ENCODE data around the gene NUDT21. TPM values are rescaled to one million over a fixed set of nuclear protein-coding genes. Genes with fewer than 3 reads are reported as not detected.

Gene NUDT21
- total RNA-seq, 2 donors from 2014 or later, result 43.5 to 52.3 TPM

GRCh38 chr16:56419740-56420548 lies 31.2 kb downstream of the NUDT21 start:
- H3K27ac ChIP-seq, result no peak overlapping the region
- no peaks in the 10 kb centered on the region for H3K9me3 ChIP-seq
- H3K4me1 ChIP-seq (ENCODE audit: control insufficient read depth in 1 of 2, low read depth in 2 of 2), result peaks cover 41 to 43% of the 10 kb centered on the region in 2 donors
- no peak for ATAC-seq (ENCODE audit: insufficient number of reproducible peaks, low FRiP score, low read depth)
- no peaks in the 10 kb centered on the region for H3K36me3 ChIP-seq
- no peaks in the 10 kb centered on the region for H3K27me3 ChIP-seq (replicated peaks; ENCODE audit: insufficient read depth)
- no peak overlapping the region for H3K4me3 ChIP-seq
- no peak for DNase-seq (ENCODE audit: low spot score)
- no peak for TF ChIP-seq CTCF (IDR thresholded peaks at IDR 0.05)

GRCh38 chr16:56417138-56417537 lies 34.0 kb downstream of the NUDT21 start:
- Histone ChIP-seq H3K9me3 (no peaks in the 10 kb centered on the region), H3K27ac (no peak overlapping the region), H3K4me1 (ENCODE audit: control insufficient read depth in 1 of 2, low read depth in 2 of 2) (peaks cover 24 to 26% of the 10 kb centered on the region in 2 donors), H3K27me3 (replicated peaks; ENCODE audit: insufficient read depth) (no peaks in the 10 kb centered on the region), H3K4me3 (no peak overlapping the region), H3K36me3 (peaks cover 10% of the 10 kb centered on the region)
- TF ChIP-seq CTCF (IDR thresholded peaks at IDR 0.05), result no peak
- DNase-seq (ENCODE audit: low spot score) (no peak), ATAC-seq (ENCODE audit: insufficient number of reproducible peaks, low FRiP score, low read depth) (no peak)

- no peaks in the 10 kb centered on the region for H3K9me3 ChIP-seq
- DNase-seq (ENCODE audit: low spot score) (no peak), ATAC-seq (ENCODE audit: insufficient number of reproducible peaks, low FRiP score, low read depth) (no peak)
- H3K27me3 ChIP-seq (replicated peaks; ENCODE audit: insufficient read depth), result no peaks in the 10 kb centered on the region
- H3K4me1 ChIP-seq (ENCODE audit: control insufficient read depth in 1 of 2, low read depth in 2 of 2), result peaks cover 18 to 21% of the 10 kb centered on the region in 2 donors
- TF ChIP-seq CTCF (IDR thresholded peaks at IDR 0.05), result no peak
- peaks cover 11% of the 10 kb centered on the region for H3K36me3 ChIP-seq
- H3K27ac ChIP-seq, result no peak overlapping the region
- no peak overlapping the region for H3K4me3 ChIP-seq
These were observed 35.3 kb downstream of the NUDT21 start for GRCh38 chr16:56415875-56416274.

GRCh38 chr16:56414366-56414765 lies 36.8 kb downstream of the NUDT21 start:
- peaks cover 12% of the 10 kb centered on the region for H3K36me3 ChIP-seq
- H3K4me1 ChIP-seq (ENCODE audit: control insufficient read depth in 1 of 2, low read depth in 2 of 2), result peaks cover 13 to 14% of the 10 kb centered on the region in 2 donors
- DNase-seq (ENCODE audit: low spot score) (no peak), ATAC-seq (ENCODE audit: insufficient number of reproducible peaks, low FRiP score, low read depth) (no peak)
- no peak overlapping the region for H3K4me3 ChIP-seq
- H3K9me3 ChIP-seq, result no peaks in the 10 kb centered on the region
- H3K27ac ChIP-seq, result no peak overlapping the region
- no peak for TF ChIP-seq CTCF (IDR thresholded peaks at IDR 0.05)
- no peaks in the 10 kb centered on the region for H3K27me3 ChIP-seq (replicated peaks; ENCODE audit: insufficient read depth)

- Histone ChIP-seq H3K9me3 (no peaks in the 10 kb centered on the region), H3K27ac (no peak overlapping the region), H3K4me3 (no peak overlapping the region), H3K4me1 (ENCODE audit: control insufficient read depth in 1 of 2, low read depth in 2 of 2) (peaks cover 13 to 14% of the 10 kb centered on the region in 2 donors), H3K27me3 (replicated peaks; ENCODE audit: insufficient read depth) (no peaks in the 10 kb centered on the region), H3K36me3 (peaks cover 21% of the 10 kb centered on the region)
- ATAC-seq (ENCODE audit: insufficient number of reproducible peaks, low FRiP score, low read depth), result no peak
- TF ChIP-seq CTCF (IDR thresholded peaks at IDR 0.05), result no peak
- DNase-seq (ENCODE audit: low spot score), result no peak
These were observed 37.8 kb downstream of the NUDT21 start for GRCh38 chr16:56413381-56413780.

Measured in thoracic aorta (tissue), 2 donors.